Activated CD4-positive, alpha-beta T cell treated with anti-CD3 and anti-CD28 coated beads, Interleukin-2, amount 10 ng/mL, durations not matched to agents 7 days and 5 days (primary cell): ENCODE data around the gene PAXX. TPM values are rescaled to one million over a fixed set of nuclear protein-coding genes. Genes with fewer than 3 reads are reported as not detected.
"Not testable (repeated sequence)": the region's sequence is repeated elsewhere in the genome, so short reads cannot be mapped to it uniquely, and the experiment has no call there.

Source experiments
- CTCF ChIA-PET: fragments of 350-600 bp; sonication (Branson Sonifier 250); formaldehyde crosslinking; loops from one replicate; lab custom pipeline; 2021; ENCODE audit warnings: antibody characterized with exemption; lab: Charles Lee
- POLR2A ChIA-PET: fragments of 350-600 bp; sonication (Branson Sonifier 250); formaldehyde crosslinking; loops from one replicate; lab custom pipeline; 2021; ENCODE audit warnings: antibody characterized with exemption; lab: Charles Lee
- DNase-seq: peaks from one replicate; pipeline ENCODE4 v3.0.0-alpha.2; 2020
- H3K27ac Mint-ChIP-seq: one replicate; pipeline ENCODE4 v1.8.0; 2021; ENCODE audit warnings: mild to moderate bottlenecking, moderate library complexity, mixed read lengths
- H3K27me3 Mint-ChIP-seq: one replicate; pipeline ENCODE4 v1.8.0; 2021; ENCODE audit warnings: mixed read lengths
- H3K36me3 Mint-ChIP-seq: one replicate; pipeline ENCODE4 v1.8.0; 2021; ENCODE audit warnings: low read depth, mixed read lengths
- H3K4me1 Mint-ChIP-seq: one replicate; pipeline ENCODE4 v1.8.0; 2021; ENCODE audit warnings: mixed read lengths
- H3K4me3 Mint-ChIP-seq: one replicate; pipeline ENCODE4 v1.8.0; 2021; ENCODE audit warnings: mild to moderate bottlenecking, moderate library complexity, mixed read lengths
- H3K9me3 Mint-ChIP-seq: one replicate; pipeline ENCODE4 v1.8.0; 2021; ENCODE audit warnings: mixed read lengths
- total RNA-seq, 2 experiments: library from RNA; stranded (reverse); gene quantifications; one replicate each; pipeline ENCODE4 v1.2.3, GENCODE V29; 2021

The PAXX gene
- total RNA-seq, 2 experiments from 2014 or later, result 80.2 to 98.4 TPM

DNA sequence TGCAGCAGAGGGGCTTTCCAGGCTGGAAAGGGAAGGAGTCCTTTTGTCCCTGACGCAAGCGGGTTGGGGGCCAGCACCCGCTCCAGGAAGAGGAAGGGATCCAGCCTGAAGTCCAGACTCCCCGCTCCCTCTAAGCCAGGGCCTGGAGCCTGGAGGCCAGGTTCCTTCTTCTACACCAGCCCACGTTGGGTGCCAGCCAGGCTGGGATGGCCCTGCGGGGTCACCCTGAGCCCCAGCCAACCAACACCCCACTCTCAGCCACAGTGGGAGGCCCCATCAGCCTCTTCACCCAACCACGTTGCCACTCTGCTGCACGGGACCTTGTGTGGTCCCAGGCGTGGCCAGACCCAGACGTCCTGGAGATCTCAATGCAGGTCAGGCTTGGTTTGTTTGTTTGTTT is 40.6 kb downstream of the PAXX start:
- Mint-ChIP-seq H3K9me3 (no peaks in the 10 kb centered on the region), H3K36me3 (peaks cover 2% of the 10 kb centered on the region), H3K4me1 (peaks cover 55% of the 10 kb centered on the region), H3K4me3 (peak overlapping the region; percentile 22), H3K27me3 (no peaks in the 10 kb centered on the region), H3K27ac (peak overlapping the region; percentile 61)
- CTCF ChIA-PET, result interaction anchor here (0.7 to 14.0 kb wide), 8 partner anchors 14 to 307 kb away, joined by 3 to 157 read pairs (median 4); partner anchors contain the start of genes NPDC1 and SAPCD2
- POLR2A ChIA-PET, result no interaction called here
- DNase-seq, result peak; percentile 20

GRCh38 chr9:137033481-137033880 is 41.3 kb downstream of the PAXX start:
- H3K27me3 Mint-ChIP-seq, POLR2A ChIA-PET, H3K9me3 Mint-ChIP-seq, DNase-seq, H3K36me3 Mint-ChIP-seq: not testable (repeated sequence)
- CTCF ChIA-PET, result interaction anchor here (0.9 to 14.0 kb wide), 5 partner anchors 13 to 203 kb away, joined by 3 to 157 read pairs (median 19); partner anchors contain the start of genes AJM1, NPDC1 and SAPCD2
- Mint-ChIP-seq H3K27ac (peak overlapping the region; percentile 72), H3K4me3 (peak overlapping the region; percentile 7), H3K4me1 (peaks cover 55% of the 10 kb centered on the region)

DNA sequence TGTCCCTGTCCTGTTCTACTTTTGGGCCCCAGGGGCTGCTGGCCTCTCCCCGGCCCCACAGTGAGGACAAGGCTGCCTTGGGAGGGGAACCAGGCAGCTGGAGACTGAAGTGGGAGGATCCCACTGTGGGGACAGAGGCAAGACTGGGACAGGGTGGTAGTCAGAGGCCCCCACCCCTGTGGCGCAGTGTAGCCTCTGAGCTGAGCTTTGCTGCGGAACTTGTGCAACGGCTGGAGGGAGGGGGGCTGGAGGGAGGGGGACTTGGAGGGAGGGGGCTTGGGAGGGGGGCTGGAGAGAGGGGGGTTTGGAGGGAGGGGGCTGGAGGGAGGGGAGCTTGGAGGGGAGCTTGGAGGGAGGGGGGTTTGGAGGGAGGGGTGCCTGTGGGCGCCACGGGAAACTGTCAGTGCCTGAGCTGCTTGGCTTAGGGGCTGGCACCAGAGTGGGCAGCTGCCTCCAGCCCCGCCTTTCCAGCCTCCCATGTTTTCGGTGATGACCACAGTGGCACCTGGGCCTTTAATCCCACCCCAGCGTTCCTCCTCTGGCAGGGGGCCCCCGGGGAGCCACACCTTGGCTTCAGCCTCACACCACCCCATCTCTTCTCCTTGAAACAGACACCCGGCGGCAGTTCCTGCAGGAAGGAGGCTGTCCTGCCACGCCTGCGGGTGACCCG is 42.0 kb downstream of the PAXX start:
- no peak for DNase-seq
- ChIA-PET POLR2A (no interaction called here), CTCF (interaction anchor here (0.7 to 14.0 kb wide), 45 partner anchors 10 to 370 kb away, joined by 3 to 157 read pairs (median 5); partner anchors contain the start of genes AJM1, C8G, CLIC3 and FBXW5)
- no peaks in the 10 kb centered on the region for H3K9me3 Mint-ChIP-seq
- no peaks in the 10 kb centered on the region for H3K27me3 Mint-ChIP-seq
- H3K4me3 Mint-ChIP-seq, result peak overlapping the region; percentile 61
- H3K27ac Mint-ChIP-seq, result peak overlapping the region; percentile 92
- H3K4me1 Mint-ChIP-seq, result peaks cover 50% of the 10 kb centered on the region
- H3K36me3 Mint-ChIP-seq, result peaks cover 2% of the 10 kb centered on the region

- DNase-seq, result peak; percentile 91
- no peaks in the 10 kb centered on the region for H3K27me3 Mint-ChIP-seq
- H3K4me1 Mint-ChIP-seq, result peaks cover 43% of the 10 kb centered on the region
- ChIA-PET CTCF (interaction anchor here (0.6 to 14.0 kb wide), 62 partner anchors 9 to 370 kb away, joined by 3 to 157 read pairs (median 4); partner anchors contain the start of genes AJM1, C8G, CLIC3 and FBXW5), POLR2A (interaction anchor here (0.5 kb wide), 1 partner anchor 223 kb away, joined by 3 read pairs; no protein-coding TSS in a partner anchor)
- H3K27ac Mint-ChIP-seq, result peak overlapping the region; percentile 92
- H3K9me3 Mint-ChIP-seq, result no peaks in the 10 kb centered on the region
- H3K4me3 Mint-ChIP-seq, result peak overlapping the region; percentile 61
- H3K36me3 Mint-ChIP-seq, result peaks cover 2% of the 10 kb centered on the region
Observed at GRCh38 chr9:137034709-137035506, 42.7 kb downstream of the PAXX start.

GRCh38 chr9:137035507-137035834 is 43.2 kb downstream of the PAXX start:
- DNase-seq, result no peak
- POLR2A ChIA-PET, result interaction anchor here (0.5 kb wide), 1 partner anchor 223 kb away, joined by 3 read pairs; no protein-coding TSS in a partner anchor
- H3K27me3 Mint-ChIP-seq, result no peaks in the 10 kb centered on the region
- H3K27ac Mint-ChIP-seq, result peak overlapping the region; percentile 92
- CTCF ChIA-PET, result interaction anchor here (0.6 to 14.0 kb wide), 55 partner anchors 9 to 307 kb away, joined by 3 to 157 read pairs (median 5); partner anchors contain the start of genes AJM1, C8G, CLIC3 and FBXW5
- peak overlapping the region; percentile 61 for H3K4me3 Mint-ChIP-seq
- H3K36me3 Mint-ChIP-seq, result peaks cover 2% of the 10 kb centered on the region
- peaks cover 38% of the 10 kb centered on the region for H3K4me1 Mint-ChIP-seq
- no peaks in the 10 kb centered on the region for H3K9me3 Mint-ChIP-seq

DNA sequence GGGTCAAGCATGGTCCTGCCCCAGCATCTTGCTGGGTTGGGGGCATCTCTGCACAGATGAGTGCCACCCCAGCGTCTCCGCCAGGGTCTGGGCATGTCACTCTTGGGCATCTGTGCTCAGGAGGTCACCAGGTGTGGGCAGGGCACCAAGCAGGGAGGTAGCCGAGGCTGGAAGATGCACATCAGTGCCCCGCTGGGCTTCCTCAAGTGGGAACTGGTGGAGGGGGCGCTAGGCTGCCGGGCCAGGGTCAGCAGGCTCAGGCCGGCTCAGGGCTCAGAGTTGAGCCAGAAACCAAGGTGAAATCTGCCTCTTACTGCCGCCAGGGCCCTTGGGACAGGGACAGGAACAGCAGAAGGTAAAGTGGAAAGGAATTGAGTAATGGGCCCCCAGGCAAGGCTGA is 43.7 kb downstream of the PAXX start:
- no peaks in the 10 kb centered on the region for H3K27me3 Mint-ChIP-seq
- DNase-seq, result no peak
- H3K9me3 Mint-ChIP-seq, result no peaks in the 10 kb centered on the region
- peaks cover 33% of the 10 kb centered on the region for H3K4me1 Mint-ChIP-seq
- no peaks in the 10 kb centered on the region for H3K36me3 Mint-ChIP-seq
- CTCF ChIA-PET, result interaction anchor here (0.6 to 14.0 kb wide), 44 partner anchors 8 to 308 kb away, joined by 3 to 157 read pairs (median 6); partner anchors contain the start of genes AJM1, C8G, FBXW5 and LCN12
- POLR2A ChIA-PET, result no interaction called here
- no peak overlapping the region for H3K27ac Mint-ChIP-seq
- no peak overlapping the region for H3K4me3 Mint-ChIP-seq

DNA sequence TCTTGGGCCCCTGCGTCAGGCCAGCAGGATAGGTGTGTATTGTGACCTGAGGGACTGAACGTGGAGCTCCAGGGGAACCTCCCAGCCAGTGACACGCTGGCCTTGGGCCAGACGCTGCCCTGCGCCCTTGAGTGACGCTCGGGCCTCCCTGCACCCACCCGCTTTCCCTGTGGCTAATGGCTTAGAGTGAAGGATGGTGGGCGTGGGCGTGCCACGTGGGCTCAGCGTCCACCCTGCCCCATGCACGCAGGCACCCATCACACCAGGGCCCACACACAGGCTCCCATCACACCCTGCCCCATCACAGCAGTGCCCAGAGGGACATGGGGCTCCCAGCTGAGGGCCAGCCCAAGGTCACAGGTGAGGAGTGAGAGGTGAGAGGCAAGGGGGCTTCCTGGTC is 44.8 kb downstream of the PAXX start:
- no peak for DNase-seq

GRCh38 chr9:137037483-137037882 is 45.3 kb downstream of the PAXX start:
- no peak overlapping the region for H3K4me3 Mint-ChIP-seq
- peaks cover 25% of the 10 kb centered on the region for H3K4me1 Mint-ChIP-seq
- ChIA-PET POLR2A (no interaction called here), CTCF (interaction anchor here (0.8 to 14.0 kb wide), 6 partner anchors 8 to 199 kb away, joined by 3 to 157 read pairs (median 5); partner anchors contain the start of genes NPDC1 and SAPCD2)
- no peaks in the 10 kb centered on the region for H3K9me3 Mint-ChIP-seq
- no peak overlapping the region for H3K27ac Mint-ChIP-seq
- no peaks in the 10 kb centered on the region for H3K27me3 Mint-ChIP-seq
- DNase-seq, result no peak
- no peaks in the 10 kb centered on the region for H3K36me3 Mint-ChIP-seq

More for the DNA sequence above, 44.8 kb downstream of the PAXX start:
- H3K27ac Mint-ChIP-seq, result no peak overlapping the region
- H3K27me3 Mint-ChIP-seq, result no peaks in the 10 kb centered on the region
- peaks cover 29% of the 10 kb centered on the region for H3K4me1 Mint-ChIP-seq
- H3K4me3 Mint-ChIP-seq, result no peak overlapping the region
- POLR2A ChIA-PET, result no interaction called here
- no peaks in the 10 kb centered on the region for H3K9me3 Mint-ChIP-seq
- CTCF ChIA-PET, result interaction anchor here (0.8 to 14.0 kb wide), 8 partner anchors 8 to 309 kb away, joined by 3 to 157 read pairs (median 5); partner anchors contain the start of genes NPDC1 and SAPCD2
- no peaks in the 10 kb centered on the region for H3K36me3 Mint-ChIP-seq

DNA sequence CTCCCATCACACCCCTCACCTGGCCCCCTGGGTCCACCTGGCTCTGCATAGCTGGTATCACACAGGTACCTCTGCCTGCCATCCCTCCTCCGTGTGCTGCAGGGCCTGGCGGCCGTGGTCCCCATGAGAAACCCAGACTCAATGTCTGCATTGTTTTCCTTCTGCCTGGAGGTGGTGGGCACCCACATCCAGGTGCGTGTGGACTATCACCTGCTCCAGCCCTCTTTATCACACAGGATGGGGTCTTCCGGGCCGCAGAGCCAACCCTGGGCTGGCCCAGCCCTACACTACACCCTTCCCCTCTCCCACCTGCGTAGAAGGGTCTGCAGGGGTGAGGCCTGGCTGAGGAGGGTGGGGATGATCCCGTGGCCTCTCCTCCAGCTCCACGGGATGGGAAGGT is 46.7 kb downstream of the PAXX start:
- Mint-ChIP-seq H3K27ac (peak overlapping the region; percentile 57), H3K36me3 (no peaks in the 10 kb centered on the region), H3K4me1 (peaks cover 14% of the 10 kb centered on the region), H3K4me3 (no peak overlapping the region), H3K9me3 (no peaks in the 10 kb centered on the region), H3K27me3 (no peaks in the 10 kb centered on the region)
- ChIA-PET POLR2A (no interaction called here), CTCF (interaction anchor here (0.9 to 14.0 kb wide), 3 partner anchors 10 to 29 kb away, joined by 3 to 157 read pairs (median 6); partner anchors contain the start of gene SAPCD2)
- DNase-seq, result no peak

GRCh38 chr9:137039611-137040366 is 47.6 kb downstream of the PAXX start:
- ChIA-PET POLR2A (no interaction called here), CTCF (interaction anchor here (1.2 to 14.0 kb wide), 2 partner anchors 11 to 28 kb away, joined by 6 to 157 read pairs; partner anchors contain the start of gene SAPCD2)
- no peak overlapping the region for H3K4me3 Mint-ChIP-seq
- peaks cover 1% of the 10 kb centered on the region for H3K27me3 Mint-ChIP-seq
- no peaks in the 10 kb centered on the region for H3K9me3 Mint-ChIP-seq
- H3K27ac Mint-ChIP-seq, result no peak overlapping the region
- no peak for DNase-seq
- no peaks in the 10 kb centered on the region for H3K36me3 Mint-ChIP-seq
- H3K4me1 Mint-ChIP-seq, result peaks cover 14% of the 10 kb centered on the region

DNA sequence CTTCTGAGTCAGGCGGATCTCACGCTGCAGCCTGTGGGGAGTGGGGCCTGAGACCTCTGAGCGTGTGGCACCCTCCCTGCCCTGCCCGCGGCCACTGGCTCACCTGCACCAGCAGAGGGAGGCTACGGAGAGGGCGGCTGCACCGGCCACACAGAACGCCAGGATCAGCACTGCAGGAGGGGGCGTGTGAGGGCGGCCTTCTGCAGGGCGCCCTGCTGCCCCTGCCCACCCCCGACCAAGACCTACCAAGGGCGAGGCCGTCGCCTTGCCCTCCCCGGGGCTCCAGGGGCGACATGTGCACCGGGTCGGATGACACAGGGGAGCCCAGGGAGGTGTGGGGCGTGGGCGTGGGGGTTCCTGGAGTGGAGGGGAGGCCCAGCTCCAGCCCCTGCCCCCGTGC is 48.3 kb downstream of the PAXX start:
- H3K9me3 Mint-ChIP-seq, result no peaks in the 10 kb centered on the region
- H3K4me1 Mint-ChIP-seq, result peaks cover 11% of the 10 kb centered on the region
- H3K27me3 Mint-ChIP-seq, result peaks cover 6% of the 10 kb centered on the region
- ChIA-PET POLR2A (no interaction called here), CTCF (interaction anchor here (14.0 kb wide), 1 partner anchor 27 kb away, joined by 157 read pairs; the partner anchor contains the start of gene SAPCD2)
- H3K27ac Mint-ChIP-seq, result no peak overlapping the region
- DNase-seq, result no peak
- H3K4me3 Mint-ChIP-seq, result no peak overlapping the region
- no peaks in the 10 kb centered on the region for H3K36me3 Mint-ChIP-seq

DNA sequence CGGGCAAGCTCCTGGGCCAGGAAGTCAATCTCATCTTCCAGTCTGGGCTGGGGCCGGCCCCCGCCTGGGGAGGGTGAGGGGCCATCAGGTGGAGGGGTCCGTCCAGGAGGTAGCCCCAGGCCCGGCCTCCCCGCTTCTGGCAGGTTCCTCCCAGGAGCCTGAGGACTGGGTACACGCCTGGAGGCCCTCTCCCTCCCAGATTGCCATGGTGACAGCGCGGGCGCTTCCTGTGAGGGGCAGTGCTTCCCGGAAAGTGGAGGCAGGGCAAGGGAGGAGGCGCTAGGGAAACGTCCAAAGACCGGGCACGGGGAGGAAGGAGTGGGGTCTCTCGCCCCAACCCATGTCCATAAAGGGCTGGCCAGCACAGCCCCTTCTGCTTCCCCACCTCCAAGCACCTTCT is 48.9 kb downstream of the PAXX start:
- Mint-ChIP-seq H3K9me3 (no peaks in the 10 kb centered on the region), H3K4me3 (no peak overlapping the region), H3K27ac (no peak overlapping the region), H3K4me1 (peaks cover 10% of the 10 kb centered on the region), H3K36me3 (no peaks in the 10 kb centered on the region), H3K27me3 (peaks cover 6% of the 10 kb centered on the region)
- no peak for DNase-seq
- ChIA-PET CTCF (interaction anchor here (14.0 kb wide), 1 partner anchor 26 kb away, joined by 157 read pairs; the partner anchor contains the start of gene SAPCD2), POLR2A (no interaction called here)
